ENCODE results near the gene RBM19.

Gene RBM19

DNA sequence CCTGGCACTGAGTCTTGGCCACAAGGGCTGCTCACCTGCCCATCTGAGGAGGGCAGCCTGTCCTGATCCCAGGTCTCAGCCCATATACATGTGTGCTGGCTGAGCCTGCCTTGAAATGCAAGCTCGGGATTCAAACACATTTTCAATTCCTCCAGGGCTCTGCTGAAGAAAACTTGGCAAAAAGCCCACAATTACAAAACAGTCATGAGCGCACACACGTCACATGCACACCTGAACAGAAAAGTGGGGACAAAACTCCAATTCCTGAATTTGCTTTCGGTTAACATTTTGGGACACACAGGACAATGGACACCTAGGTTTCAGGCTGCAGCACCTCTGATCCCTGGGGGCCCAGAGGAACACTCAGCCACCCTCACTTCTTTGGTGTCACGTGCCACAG, 113.9 kb downstream of the RBM19 start:
- DNase-seq, result no peak

GRCh38 chr12:113850309-113851056, 115.6 kb downstream of the RBM19 start:
- DNase-seq, result no peak

DNA sequence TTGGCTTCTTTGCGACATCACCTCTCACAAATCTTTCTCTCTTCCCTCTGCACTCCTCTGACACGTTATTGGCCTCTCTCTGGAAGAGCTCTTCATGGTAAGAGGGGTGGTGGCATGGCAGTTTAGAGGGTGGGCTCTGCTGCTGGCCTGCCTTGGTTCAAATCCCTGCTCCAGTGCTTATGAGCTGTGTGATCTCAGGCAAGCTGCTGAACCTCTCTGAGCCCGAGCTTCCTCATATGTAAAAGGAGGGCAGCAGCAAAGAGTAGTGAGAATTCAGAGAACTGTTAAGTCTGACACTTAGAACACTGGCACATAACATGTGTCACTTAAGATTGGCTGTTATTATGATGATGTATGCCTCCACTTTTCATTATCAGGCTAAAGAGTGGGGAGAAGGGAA, 118.3 kb downstream of the RBM19 start:
- no peak for DNase-seq

GRCh38 chr12:113846883-113847755, 119.0 kb downstream of the RBM19 start:
- DNase-seq, result no peak

DNA sequence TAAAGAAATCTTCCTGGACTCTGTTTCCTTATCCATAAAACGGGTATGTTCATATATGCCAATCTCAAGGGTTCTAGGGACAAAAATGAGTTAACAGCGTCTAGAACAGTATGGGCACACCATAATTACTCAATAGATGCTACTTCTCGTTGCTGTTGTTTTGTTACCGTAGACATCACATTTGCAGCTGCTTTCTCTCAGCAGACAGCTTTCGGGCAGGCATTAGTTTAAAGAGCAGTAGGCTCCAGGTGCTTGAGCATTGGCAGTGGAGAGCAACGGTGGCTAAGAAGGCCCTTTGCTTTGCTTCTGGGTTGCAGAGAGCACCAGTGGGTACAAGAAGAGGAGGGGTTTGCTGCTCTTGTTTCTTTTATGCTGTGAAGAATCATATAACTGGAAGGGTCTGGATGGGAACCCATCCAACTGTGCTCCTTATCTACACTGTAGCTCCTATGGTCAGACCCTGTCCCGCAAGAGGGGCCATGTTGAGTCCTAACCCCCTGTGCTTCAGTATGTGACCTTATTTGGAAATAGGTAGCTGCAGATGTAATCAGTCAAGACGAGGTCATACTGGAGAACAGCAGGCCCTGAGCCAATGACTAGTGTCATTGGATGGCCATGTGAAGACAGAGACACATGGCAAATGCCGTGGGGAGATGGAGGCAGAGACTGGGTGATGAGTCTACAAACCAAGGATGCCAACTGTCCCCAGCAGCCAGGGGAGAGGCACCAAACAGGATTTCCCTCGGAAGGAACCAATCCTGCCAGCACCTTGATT, 120.0 kb downstream of the RBM19 start:
- no peak for DNase-seq

GRCh38 chr12:113844495-113845210, 121.5 kb downstream of the RBM19 start:
- DNase-seq, result no peak

- no peak for DNase-seq
These were observed 123.4 kb downstream of the RBM19 start for GRCh38 chr12:113842699-113843098.

DNA sequence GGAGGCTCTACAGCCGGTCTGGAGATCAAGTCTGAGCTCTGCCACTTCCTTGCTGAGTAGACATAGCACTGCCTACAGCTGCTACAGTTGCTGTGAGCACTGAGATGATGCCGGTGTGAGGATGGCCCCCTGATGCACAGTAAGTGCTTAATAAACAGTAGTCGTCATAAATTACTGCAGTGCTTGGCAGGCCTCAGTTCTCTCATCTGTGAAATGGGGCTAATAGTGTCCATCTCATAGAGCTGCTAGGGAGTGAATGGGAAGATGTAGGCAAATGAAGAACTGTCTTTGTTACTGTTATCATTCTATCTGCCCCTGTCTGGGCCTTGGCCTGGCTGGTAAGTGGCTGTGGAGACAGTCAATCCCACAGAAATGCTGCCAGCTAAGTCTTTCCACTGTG, 124.3 kb downstream of the RBM19 start:
- DNase-seq, result no peak

DNA sequence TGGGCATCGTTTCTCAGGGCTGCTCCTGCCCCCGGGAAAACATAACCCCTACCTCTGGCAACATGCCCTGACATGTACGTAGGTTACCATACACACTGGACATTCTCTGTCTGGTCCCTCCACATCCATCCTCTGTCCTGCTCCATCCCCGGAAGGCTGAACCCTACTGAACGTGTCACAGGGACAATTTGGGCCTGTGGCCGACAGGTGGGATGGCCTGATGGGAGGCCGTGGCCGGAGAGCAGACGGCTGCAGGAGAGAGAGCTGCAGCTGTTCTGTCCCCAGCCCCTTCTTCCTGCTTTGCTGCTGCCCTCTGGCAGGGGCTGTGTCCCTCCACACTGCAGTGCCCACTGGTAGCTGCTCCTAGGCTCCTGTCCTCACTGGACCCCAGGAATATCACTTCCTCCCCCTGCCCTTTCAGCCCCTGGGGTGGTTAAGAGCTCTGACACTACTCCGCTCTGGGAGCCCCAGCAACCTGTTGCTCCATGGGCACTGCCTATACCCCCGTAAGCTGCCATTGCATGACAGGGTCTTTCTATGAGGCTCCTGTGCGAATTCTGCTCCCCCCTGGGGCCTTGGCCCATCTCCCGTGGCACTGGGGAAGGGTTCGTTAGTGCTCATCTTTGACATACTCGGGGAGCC, 125.6 kb downstream of the RBM19 start:
- DNase-seq, result no peak

- no peak for DNase-seq
These were observed 127.2 kb downstream of the RBM19 start for GRCh38 chr12:113838896-113839295.

GRCh38 chr12:113837528-113838296, 128.4 kb downstream of the RBM19 start:
- no peak for DNase-seq

DNA sequence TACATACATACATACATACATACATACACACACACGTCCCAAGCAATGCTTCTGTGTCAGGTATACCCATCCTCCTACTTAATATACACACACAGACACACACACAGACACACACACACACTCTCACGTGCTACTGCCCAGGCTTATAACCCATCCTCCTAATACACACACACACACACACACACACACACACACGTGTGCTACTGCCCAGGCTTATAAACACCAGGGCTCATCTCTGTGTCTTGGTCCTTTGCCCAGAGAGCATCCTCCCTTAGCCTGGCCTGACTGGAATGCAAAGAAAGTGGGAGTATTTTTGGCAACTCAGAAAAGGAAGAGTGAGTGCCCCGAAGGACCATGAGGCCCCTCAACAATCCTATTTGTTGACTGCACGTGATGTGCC, 129.0 kb downstream of the RBM19 start:
- no peak for DNase-seq

GRCh38 chr12:113835896-113836295, 130.2 kb downstream of the RBM19 start:
- no peak for DNase-seq

DNA sequence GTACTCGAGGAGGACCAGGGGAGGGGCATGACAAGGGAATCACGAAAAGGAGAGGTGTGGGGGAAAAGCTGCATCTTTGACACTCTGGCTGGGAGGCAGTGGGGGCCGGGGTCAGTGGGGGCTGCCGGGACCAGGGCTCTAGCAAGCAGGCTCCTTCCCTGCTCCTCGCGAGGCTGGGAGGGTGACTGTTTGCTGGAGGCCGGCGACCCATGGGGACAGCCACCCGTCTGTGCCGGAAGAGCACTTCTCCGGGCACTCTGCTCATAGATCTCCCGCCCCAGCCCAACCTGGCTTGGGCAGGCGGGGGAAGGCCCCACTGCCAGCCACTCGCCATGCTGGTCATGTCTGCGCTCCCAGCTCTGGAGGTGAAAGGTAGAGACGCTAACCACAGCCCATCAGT, 130.7 kb downstream of the RBM19 start:
- DNase-seq, result no peak

DNA sequence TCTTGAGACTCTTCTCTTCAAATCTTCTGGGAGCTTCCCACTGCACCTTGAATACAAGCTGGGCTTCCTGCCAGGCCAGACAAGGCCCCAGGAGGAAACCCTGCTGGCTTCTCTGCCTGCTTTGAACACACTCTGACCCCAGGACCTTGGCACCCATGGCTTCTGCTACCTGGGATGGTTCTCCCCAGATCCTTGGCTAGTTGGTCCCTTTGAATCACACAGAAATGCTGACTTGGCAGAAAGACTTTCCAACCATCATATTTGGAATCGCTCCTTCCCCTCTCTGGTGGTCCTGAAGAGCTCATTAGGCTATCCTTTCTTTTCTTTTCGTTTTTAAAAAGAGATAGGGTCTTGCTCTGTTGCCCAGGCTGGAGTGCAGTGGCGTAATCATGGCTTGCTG, 132.7 kb downstream of the RBM19 start:
- DNase-seq, result no peak

GRCh38 chr12:113831476-113831875, 134.6 kb downstream of the RBM19 start:
- DNase-seq, result no peak

DNA sequence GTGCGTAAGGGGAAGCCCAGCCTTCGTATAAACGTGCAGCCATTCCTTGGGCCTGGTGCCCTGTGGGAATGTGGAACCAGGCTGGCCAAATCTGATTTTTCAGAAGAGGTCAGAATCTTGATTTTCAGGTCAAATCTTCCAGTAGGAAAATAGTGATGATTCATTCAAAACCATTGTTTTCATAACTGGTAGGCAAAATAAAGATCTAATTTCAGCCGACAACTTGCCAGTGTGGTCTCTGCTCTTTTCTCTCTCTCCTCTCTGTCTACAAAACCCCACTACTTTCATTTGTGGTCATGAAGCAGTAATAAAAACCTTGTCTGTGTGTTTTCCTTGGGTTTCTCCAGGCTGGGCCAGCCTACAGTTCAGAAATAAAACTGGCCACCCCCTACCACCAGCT, 135.1 kb downstream of the RBM19 start:
- no peak for DNase-seq

GRCh38 chr12:113829212-113829611, 136.9 kb downstream of the RBM19 start:
- no peak for DNase-seq

DNA sequence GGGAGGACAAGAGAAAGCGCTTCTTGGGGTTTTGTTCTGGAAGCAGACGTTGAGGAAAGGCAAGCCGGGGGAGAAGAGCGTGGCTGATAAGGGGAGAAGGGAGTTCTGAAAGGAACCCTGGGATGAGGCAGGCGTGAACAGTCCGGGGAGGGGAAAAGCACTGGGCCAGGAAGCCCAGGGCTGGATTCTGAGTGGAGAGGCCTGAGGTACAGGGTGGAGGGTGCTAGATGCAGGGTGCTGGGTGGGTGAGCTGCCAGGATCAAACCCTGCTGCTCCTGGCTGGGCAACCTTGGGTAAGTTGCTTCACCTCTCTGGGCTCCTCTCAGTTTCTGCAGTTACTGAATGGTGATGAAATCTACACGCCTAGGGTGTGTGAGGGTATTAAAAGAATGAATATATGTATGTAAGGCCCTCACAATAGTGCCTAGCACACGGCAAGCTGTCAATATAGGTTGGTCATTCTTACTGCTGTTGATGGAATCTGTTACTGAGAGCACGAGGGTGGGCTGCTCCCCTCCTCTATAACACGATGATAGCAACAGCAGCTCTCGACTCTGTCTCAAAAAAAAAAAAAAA, 138.5 kb downstream of the RBM19 start:
- no peak for DNase-seq

DNA sequence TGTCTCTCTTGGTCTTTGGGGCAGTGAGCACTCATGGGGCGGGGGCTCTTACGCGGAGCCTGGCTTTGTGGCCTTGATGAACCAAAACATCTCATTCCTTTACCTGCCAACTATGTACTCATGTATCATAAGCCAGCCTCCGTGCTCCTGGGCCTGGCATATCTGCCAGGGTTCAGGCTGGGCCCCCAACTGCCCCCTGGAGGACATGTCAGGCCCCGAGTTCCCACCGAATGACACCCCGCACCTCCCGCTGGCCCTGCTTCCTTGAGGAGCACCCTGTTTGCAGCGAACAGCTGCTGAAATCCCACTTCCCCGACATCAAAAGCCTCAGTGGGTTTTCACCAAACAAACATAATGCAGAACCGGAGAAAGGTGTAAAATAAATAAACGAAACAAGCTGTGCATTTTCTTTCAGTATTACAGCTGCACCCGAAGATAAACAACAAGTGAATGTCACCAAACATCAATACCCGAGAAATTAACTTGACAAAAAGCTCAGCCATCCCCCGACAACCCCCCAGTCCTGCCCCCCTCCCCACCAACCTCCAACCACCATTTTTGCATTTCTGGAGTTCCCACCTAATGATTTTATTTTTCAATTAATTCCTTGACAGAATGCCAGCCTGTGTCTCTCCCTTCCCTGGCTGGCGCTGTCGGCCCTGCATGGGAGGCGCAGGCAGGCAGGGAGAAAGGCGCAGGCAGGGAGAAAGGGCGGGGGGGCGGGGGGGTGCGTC, 139.2 kb downstream of the RBM19 start:
- no peak for DNase-seq

All from activated CD8-positive, alpha-beta memory T cell treated with anti-CD3 and anti-CD28 coated beads for 24 hours (primary cell).